Stimulated activated CD8-positive, alpha-beta memory T cell treated with anti-CD3 and anti-CD28 coated beads, Interleukin-4, amount 100 ng/mL, for 48 hours (primary cell): ENCODE results near the gene PDE4C.
A peak's percentile ranks its signal among the peaks of the same experiment; 100 is the strongest.

Experiments used
- DNase-seq: peaks from one replicate; pipeline ENCODE4 v3.0.0-alpha.2; 2020

PDE4C gene

GRCh38 chr19:18254546-18255503 lies 28.6 kb upstream of the PDE4C start:
- DNase-seq: no peak

GRCh38 chr19:18253716-18254115 lies 27.5 kb upstream of the PDE4C start:
- DNase-seq: no peak

DNA sequence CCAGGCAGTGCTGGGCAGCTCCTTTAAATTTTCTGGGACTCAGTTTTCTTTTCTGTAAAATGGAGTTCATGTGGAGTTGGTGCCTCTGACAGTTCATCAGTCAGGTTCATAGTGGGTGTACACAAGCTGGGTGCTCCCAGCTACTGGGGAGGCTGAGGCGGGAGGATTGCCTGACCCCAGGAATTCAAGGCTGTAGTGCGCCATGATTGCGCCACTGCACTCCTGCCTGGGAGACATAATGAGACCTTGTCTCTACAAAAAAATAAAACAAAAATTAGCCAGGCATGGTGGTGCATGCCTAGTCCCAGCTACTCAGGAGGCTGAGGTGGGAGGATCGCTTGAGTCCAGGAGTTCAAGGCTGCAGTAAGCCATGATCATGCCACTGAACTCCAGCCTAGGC lies 26.9 kb upstream of the PDE4C start:
- no peak for DNase-seq

- no peak for DNase-seq
Measured at GRCh38 chr19:18252370-18252717, 26.1 kb upstream of the PDE4C start.

- peak; percentile 94 for DNase-seq
Measured at GRCh38 chr19:18251587-18252369, 25.5 kb upstream of the PDE4C start.

DNA sequence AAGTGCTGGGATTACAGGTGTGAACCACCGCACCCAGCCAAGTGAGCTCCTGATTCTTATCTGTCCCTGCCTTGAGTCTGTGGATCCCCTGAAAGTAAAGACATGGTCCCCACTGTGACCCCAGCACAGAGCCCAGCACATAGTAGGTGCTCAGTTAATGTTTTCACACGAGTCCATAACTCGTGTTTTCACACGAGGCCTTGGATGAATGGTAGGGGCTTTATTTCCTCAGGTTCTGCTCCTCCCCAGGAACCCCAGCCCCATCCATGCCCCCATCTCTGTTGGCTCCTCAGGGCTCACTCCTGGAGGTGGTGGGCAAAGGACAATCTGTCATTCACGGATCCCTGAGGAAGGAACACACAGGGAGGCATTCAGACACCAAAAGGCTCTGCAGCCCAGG lies 23.6 kb upstream of the PDE4C start:
- no peak for DNase-seq

DNA sequence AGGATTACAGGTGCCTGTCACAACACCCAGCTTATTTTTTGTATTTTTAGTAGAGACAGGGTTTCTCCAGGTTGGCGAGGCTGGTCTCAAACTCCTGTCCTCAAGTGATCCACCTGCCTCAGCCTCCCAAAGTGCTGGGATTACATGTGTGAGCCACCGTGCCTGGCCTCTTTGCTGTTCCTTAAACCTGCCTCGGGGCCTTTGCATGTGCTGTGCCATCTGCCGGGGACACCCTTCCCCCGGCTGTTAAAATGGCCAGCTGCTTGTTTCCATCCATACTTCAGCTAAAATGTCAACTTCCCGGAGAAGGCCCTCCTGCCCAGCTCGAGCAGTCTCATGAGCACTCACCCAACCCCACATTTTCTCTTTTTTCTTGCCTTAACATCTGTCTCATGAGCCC lies 19.1 kb upstream of the PDE4C start:
- no peak for DNase-seq

DNA sequence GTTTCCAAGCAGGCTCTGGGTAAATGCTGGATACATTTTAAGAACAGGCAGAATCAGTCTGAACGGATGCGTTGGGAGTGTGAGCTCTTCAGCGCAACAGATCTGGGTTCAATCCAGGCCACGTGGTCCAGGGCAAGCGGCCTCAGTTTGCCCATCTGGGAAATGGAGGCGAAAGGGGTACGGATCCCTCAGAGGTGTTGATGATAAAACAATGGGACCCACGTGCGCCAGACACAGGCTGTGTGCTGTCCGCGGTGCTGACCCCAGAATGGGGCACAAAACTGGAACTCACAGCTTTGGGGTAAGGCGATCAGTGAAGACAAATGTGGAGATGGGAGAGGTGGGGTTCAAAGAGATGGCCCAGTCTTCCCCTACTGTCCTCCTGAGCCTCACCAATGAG lies 13.1 kb upstream of the PDE4C start:
- no peak for DNase-seq

GRCh38 chr19:18234194-18234593 lies 8.0 kb upstream of the PDE4C start:
- no peak for DNase-seq

- peak; percentile 69 for DNase-seq
Measured at GRCh38 chr19:18233224-18233825, 7.1 kb upstream of the PDE4C start.

GRCh38 chr19:18232540-18233223 lies 6.4 kb upstream of the PDE4C start:
- peak; percentile 43 for DNase-seq

GRCh38 chr19:18231775-18232174 lies 5.5 kb upstream of the PDE4C start:
- DNase-seq: no peak

- DNase-seq: no peak
Measured at GRCh38 chr19:18230941-18231734, 4.9 kb upstream of the PDE4C start.

GRCh38 chr19:18229915-18230314 lies 3.7 kb upstream of the PDE4C start:
- DNase-seq: no peak

DNA sequence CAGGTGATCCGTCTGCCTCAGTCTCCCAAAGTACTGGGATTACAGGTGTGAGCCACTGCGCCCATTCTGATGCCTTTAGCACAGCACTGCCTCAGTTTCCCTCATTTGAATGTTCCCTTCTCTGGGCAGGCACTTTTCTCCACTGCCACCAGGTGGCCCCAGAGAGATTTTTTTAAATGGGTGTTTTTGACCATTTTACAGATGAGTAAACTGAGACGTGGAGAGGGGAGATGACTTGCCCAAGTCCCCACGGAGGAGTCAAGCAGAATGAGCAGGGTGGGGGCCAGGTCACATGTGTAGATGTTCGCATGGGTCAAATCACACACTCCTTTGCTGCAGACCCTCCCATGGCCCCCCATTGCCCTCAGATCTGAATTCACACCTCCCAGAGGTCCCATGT lies 3.2 kb upstream of the PDE4C start:
- DNase-seq: peak; percentile 37

DNA sequence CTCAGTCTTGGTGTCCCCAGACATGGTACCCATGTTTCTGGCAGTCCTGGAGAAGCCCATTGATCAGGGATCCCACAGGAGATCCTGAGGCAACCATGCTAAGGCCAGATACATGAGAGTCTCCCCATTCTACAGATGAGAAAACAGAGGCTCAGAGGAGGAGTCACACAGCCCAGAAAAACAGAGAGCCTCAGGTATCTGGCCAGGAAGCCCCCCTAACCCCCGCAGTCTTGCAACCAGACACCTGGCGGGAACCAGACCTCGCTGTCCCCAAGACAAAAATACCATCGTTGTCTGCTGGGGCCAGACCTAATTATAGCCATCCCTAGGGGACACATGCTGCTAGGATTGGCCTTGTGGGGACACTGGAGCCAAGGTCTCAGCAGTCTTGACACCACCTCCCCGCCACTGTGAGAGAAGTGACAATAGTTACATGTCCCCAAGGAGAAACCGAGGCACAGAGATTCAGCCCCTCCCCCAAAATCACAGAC lies 1.6 kb upstream of the PDE4C start:
- no peak for DNase-seq

DNA sequence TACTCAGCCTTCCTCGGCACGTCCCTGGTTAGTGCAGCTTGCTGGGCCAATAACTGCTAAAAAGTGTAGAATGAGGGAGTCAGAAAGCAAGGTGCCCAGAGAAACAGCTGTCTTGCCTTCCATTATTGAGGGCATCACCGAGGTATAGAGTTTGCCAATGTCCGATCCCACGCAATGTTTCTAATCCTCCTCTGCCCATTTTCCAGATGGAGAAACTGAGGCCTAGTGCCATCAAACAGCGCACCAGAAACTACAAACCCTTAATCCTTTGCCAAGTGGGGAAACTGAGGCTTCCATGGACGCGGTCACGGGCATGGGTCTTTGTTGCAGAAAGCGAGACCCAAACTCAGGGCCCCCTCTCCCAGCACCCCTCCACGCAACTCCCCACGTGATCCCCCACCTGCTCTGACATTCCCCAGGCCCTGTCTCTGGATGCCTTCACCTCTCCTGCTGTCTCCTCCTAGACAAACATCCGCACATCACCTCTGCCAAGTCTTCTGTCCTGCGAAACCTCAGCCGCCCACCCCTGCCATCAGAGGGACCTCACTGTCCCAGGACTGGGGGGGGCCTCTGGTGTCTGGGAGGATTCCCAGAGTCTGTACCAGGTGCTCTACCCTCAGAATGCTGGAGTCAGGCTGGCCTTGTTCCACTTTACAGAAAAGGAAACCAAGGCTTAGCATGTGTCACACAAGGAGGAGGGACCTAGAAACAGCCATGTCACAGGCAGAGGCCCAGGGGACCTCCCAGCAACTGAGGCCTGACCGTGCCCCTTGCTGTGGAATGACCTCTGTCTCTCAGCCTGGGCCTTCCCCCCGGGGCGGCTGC lies 930 bp upstream of the PDE4C start:
- no peak for DNase-seq

- no peak for DNase-seq
Measured at GRCh38 chr19:18225355-18225701, 910 bp downstream of the PDE4C start.

- DNase-seq: peak; percentile 96
Measured at GRCh38 chr19:18224525-18225354, 1.5 kb downstream of the PDE4C start.

GRCh38 chr19:18223860-18224524 lies 2.2 kb downstream of the PDE4C start:
- DNase-seq: peak; percentile 75
